ENCODE results near the gene PHF21A. TPM values are rescaled to one million over a fixed set of nuclear protein-coding genes. Genes with fewer than 3 reads are reported as not detected.

The PHF21A gene
- total RNA-seq, 2 donors from 2014 or later: 47.2 to 53.9 TPM

GRCh38 chr11:45889555-45889954, 231.7 kb downstream of the PHF21A start:
- H3K27ac Mint-ChIP-seq: no peak overlapping the region

GRCh38 chr11:45887587-45887986, 233.7 kb downstream of the PHF21A start:
- H3K27me3 Mint-ChIP-seq (ENCODE audit: insufficient read depth): peaks cover 15% of the 10 kb centered on the region
- H3K9me3 Mint-ChIP-seq: no peaks in the 10 kb centered on the region
- no peaks in the 10 kb centered on the region for H3K9me3 ChIP-seq (ENCODE audit: control insufficient read depth, low read length)
- H3K27me3 ChIP-seq (ENCODE audit: control insufficient read depth, insufficient read depth, low read length, poor library complexity, severe bottlenecking): peaks cover 15% of the 10 kb centered on the region
- no peaks in the 10 kb centered on the region for H3K36me3 Mint-ChIP-seq (ENCODE audit: low read depth)
- H3K27ac Mint-ChIP-seq: no peak overlapping the region
- H3K4me1 Mint-ChIP-seq: peaks cover 2% of the 10 kb centered on the region
- H3K4me3 Mint-ChIP-seq: no peak overlapping the region
- no peak overlapping the region for H3K4me3 ChIP-seq (ENCODE audit: low read length)
- no peak for DNase-seq
- WGBS, 2 experiments (ENCODE audit: insufficient coverage in 1 of 2, insufficient read length in 1 of 2): 90 to 100% methylated on average over 2 to 10 of the region's 10 CpGs
- H3K36me3 ChIP-seq (ENCODE audit: control insufficient read depth, insufficient read depth, low read length): no peaks in the 10 kb centered on the region
- no peak overlapping the region for H3K27ac ChIP-seq (ENCODE audit: low read depth, low read length)
- H3K9ac ChIP-seq (ENCODE audit: extremely low read depth, low read length, poor library complexity, severe bottlenecking): no peak overlapping the region
- no peaks in the 10 kb centered on the region for H3K4me1 ChIP-seq (ENCODE audit: control insufficient read depth, insufficient read depth, low read length)
- TF ChIP-seq CTCF (conservative IDR thresholded peaks at IDR 0.05): no peak

More at GRCh38 chr11:45889555-45889954, 231.7 kb downstream of the PHF21A start:
- Histone ChIP-seq H3K9me3 (ENCODE audit: control insufficient read depth, low read length) (no peaks in the 10 kb centered on the region), H3K36me3 (ENCODE audit: control insufficient read depth, insufficient read depth, low read length) (no peaks in the 10 kb centered on the region), H3K27ac (ENCODE audit: low read depth, low read length) (no peak overlapping the region), H3K9ac (ENCODE audit: extremely low read depth, low read length, poor library complexity, severe bottlenecking) (no peak overlapping the region), H3K4me1 (ENCODE audit: control insufficient read depth, insufficient read depth, low read length) (no peaks in the 10 kb centered on the region), H3K4me3 (ENCODE audit: low read length) (no peak overlapping the region), H3K27me3 (ENCODE audit: control insufficient read depth, insufficient read depth, low read length, poor library complexity, severe bottlenecking) (peaks cover 15% of the 10 kb centered on the region)
- H3K4me3 Mint-ChIP-seq: no peak overlapping the region
- H3K4me1 Mint-ChIP-seq: peaks cover 5% of the 10 kb centered on the region
- H3K36me3 Mint-ChIP-seq (ENCODE audit: low read depth): no peaks in the 10 kb centered on the region
- no peaks in the 10 kb centered on the region for H3K9me3 Mint-ChIP-seq
- no peak for DNase-seq
- WGBS, 2 experiments (ENCODE audit: insufficient coverage in 1 of 2, insufficient read length in 1 of 2): 87 to 95% methylated on average over 4 to 8 of the region's 8 CpGs
- H3K27me3 Mint-ChIP-seq (ENCODE audit: insufficient read depth): peaks cover 13% of the 10 kb centered on the region
- TF ChIP-seq CTCF (conservative IDR thresholded peaks at IDR 0.05): no peak

GRCh38 chr11:45886816-45887520, 234.3 kb downstream of the PHF21A start:
- peak overlapping the region; percentile 56 for H3K4me3 Mint-ChIP-seq
- Histone ChIP-seq H3K27ac (ENCODE audit: low read depth, low read length) (no peak overlapping the region), H3K4me3 (ENCODE audit: low read length) (no peak overlapping the region), H3K27me3 (ENCODE audit: control insufficient read depth, insufficient read depth, low read length, poor library complexity, severe bottlenecking) (peaks cover 15% of the 10 kb centered on the region), H3K4me1 (ENCODE audit: control insufficient read depth, insufficient read depth, low read length) (no peaks in the 10 kb centered on the region), H3K9me3 (ENCODE audit: control insufficient read depth, low read length) (no peaks in the 10 kb centered on the region), H3K36me3 (ENCODE audit: control insufficient read depth, insufficient read depth, low read length) (peaks cover 1% of the 10 kb centered on the region), H3K9ac (ENCODE audit: extremely low read depth, low read length, poor library complexity, severe bottlenecking) (no peak overlapping the region)
- H3K27me3 Mint-ChIP-seq (ENCODE audit: insufficient read depth): peaks cover 15% of the 10 kb centered on the region
- TF ChIP-seq CTCF (conservative IDR thresholded peaks at IDR 0.05): no peak
- no peak overlapping the region for H3K27ac Mint-ChIP-seq
- no peaks in the 10 kb centered on the region for H3K36me3 Mint-ChIP-seq (ENCODE audit: low read depth)
- no peak for DNase-seq
- H3K4me1 Mint-ChIP-seq: peaks cover 2% of the 10 kb centered on the region
- H3K9me3 Mint-ChIP-seq: no peaks in the 10 kb centered on the region
- WGBS, 2 experiments (ENCODE audit: insufficient coverage in 1 of 2, insufficient read length in 1 of 2): 87 to 100% methylated on average over 2 to 4 of the region's 4 CpGs
